ENCODE measurements around the gene GIMAP2.

GRCh38 chr7:150666412-150666811 lies 19.1 kb upstream of the GIMAP2 start:
- TF ChIP-seq CTCF (IDR thresholded peaks at IDR 0.05) (no peak), POLR2A (IDR thresholded peaks at IDR 0.05) (no peak)
